Motor neuron (in vitro differentiated cells): Measurements from ENCODE around the gene PARVG. TPM values are rescaled to one million over a fixed set of nuclear protein-coding genes. Genes with fewer than 3 reads are reported as not detected.
A peak's percentile ranks its signal among the peaks of the same experiment; 100 is the strongest.

Experiments used
- ATAC-seq, 8 experiments: fragments of 200-7000 bp; cut with Tn5 transposase; replicated peaks in 6 of 8; 2 replicates each; pipeline ENCODE4 v1.8.0; 2021; ENCODE audit warnings: mild to moderate bottlenecking in 8 of 8, moderate library complexity in 8 of 8
- H3K27ac ChIP-seq, 2 donors: fragments of 250-450 bp; sonication (Bioruptor Pico); 2 replicates each; pipeline ENCODE4 v1.9.0; 2021; ENCODE audit warnings: antibody characterized with exemption in 2 of 2, mild to moderate bottlenecking in 2 of 2, moderate library complexity in 1 of 2
- H3K4me1 ChIP-seq, 2 donors: fragments of 250-450 bp; sonication (Bioruptor Pico); replicated peaks in 1 of 2; 2 replicates each; pipeline ENCODE4 v1.6.1; 2021; ENCODE audit warnings: antibody characterized with exemption in 2 of 2, mild to moderate bottlenecking in 2 of 2, moderate library complexity in 1 of 2
- H3K4me3 ChIP-seq, 5 donors: fragments of 250-450 bp; sonication (Bioruptor Pico); 2 replicates each; pipeline ENCODE4 v1.9.0; 2021; ENCODE audit warnings: antibody characterized with exemption in 5 of 5, mild to moderate bottlenecking in 5 of 5, moderate library complexity in 4 of 5
- WGBS, 10 experiments: fragments of 450-650 bp; shearing (Covaris generic); methylation state at CpG; one replicate each; pipeline ENCODE4 v1.0.0; 2022; 5-methylcytosine and 5-hydroxymethylcytosine counted together
- in situ Hi-C, 9 experiments: fragments of 400-800 bp; cut with MboI; loops; one replicate each; pipeline ENCODE4 v1.15.0; 2021; ENCODE audit warnings: low sequenced_read_pairs in 9 of 9, low pct_unique_long_range_greater_than_20kb in 2 of 9; ENCODE audit not compliant: unreplicated experiment in 9 of 9
- total RNA-seq, 8 experiments: library from RNA; unstranded; fragments of 300-600 nt; gene quantifications; 2 replicates each; pipeline versions ENCODE4 v1.2.3 to v1.2.4, GENCODE V29; 2022

PARVG gene
- total RNA-seq, 8 experiments from 2014 or later: 0.05 to 3.0 (median 0.33) TPM

GRCh38 chr22:44213489-44214043 is 32.8 kb downstream of the PARVG start:
- no peak overlapping the region for H3K27ac ChIP-seq
- WGBS, 10 experiments: 44 to 100% (median 84%) methylated on average over 1 to 3 of the region's 3 CpGs; no CpG with 5 or more reads in 1 of the 10 experiments
- no peak overlapping the region for H3K4me3 ChIP-seq
- in situ Hi-C loops: no loop called here
- no peak for ATAC-seq
- no peaks in the 10 kb centered on the region for H3K4me1 ChIP-seq

- 70 to 75% (median 71%) methylated on average over 1 to 3 of the region's 3 CpGs; no CpG with 5 or more reads in 7 of the 10 experiments for WGBS, 10 experiments
- Histone ChIP-seq H3K4me1 (no peaks in the 10 kb centered on the region), H3K27ac (no peak overlapping the region), H3K4me3 (no peak overlapping the region)
- in situ Hi-C loops: no loop called here
- no peak for ATAC-seq
Measured at GRCh38 chr22:44214187-44214586, 33.5 kb downstream of the PARVG start.

- WGBS, 10 experiments: 0 to 100% (median 71%) methylated on average over 1 to 5 of the region's 6 CpGs
- no peak overlapping the region for H3K27ac ChIP-seq
- H3K4me3 ChIP-seq: no peak overlapping the region
- no peak for ATAC-seq
- H3K4me1 ChIP-seq: no peaks in the 10 kb centered on the region
- in situ Hi-C loops: no loop called here
Measured at GRCh38 chr22:44214764-44215163, 34.0 kb downstream of the PARVG start.

GRCh38 chr22:44215287-44215686 is 34.6 kb downstream of the PARVG start:
- Histone ChIP-seq H3K4me3 (no peak overlapping the region), H3K4me1 (no peaks in the 10 kb centered on the region), H3K27ac (no peak overlapping the region)
- in situ Hi-C loops: no loop called here
- ATAC-seq: no peak
- 42 to 100% (median 82%) methylated on average over 1 to 4 of the region's 4 CpGs for WGBS, 10 experiments

GRCh38 chr22:44217346-44217745 is 36.6 kb downstream of the PARVG start:
- Histone ChIP-seq H3K4me1 (no peaks in the 10 kb centered on the region), H3K27ac (no peak overlapping the region), H3K4me3 (no peak overlapping the region)
- ATAC-seq: no peak
- in situ Hi-C loops: no loop called here
- 60 to 89% (median 85%) methylated on average over 1 to 6 of the region's 7 CpGs; no CpG with 5 or more reads in 3 of the 10 experiments for WGBS, 10 experiments

- no peaks in the 10 kb centered on the region for H3K4me1 ChIP-seq
- no peak for ATAC-seq
- WGBS, 10 experiments: 69 to 100% (median 80%) methylated on average over 1 to 4 of the region's 6 CpGs; no CpG with 5 or more reads in 6 of the 10 experiments
- H3K4me3 ChIP-seq: no peak overlapping the region
- in situ Hi-C loops: no loop called here
- no peak overlapping the region for H3K27ac ChIP-seq
Measured at GRCh38 chr22:44218071-44218470, 37.3 kb downstream of the PARVG start.

GRCh38 chr22:44219101-44219870 is 38.6 kb downstream of the PARVG start:
- in situ Hi-C loops: no loop called here
- WGBS, 10 experiments: 55 to 100% (median 86%) methylated on average over 1 to 6 of the region's 21 CpGs; no CpG with 5 or more reads in 5 of the 10 experiments
- Histone ChIP-seq H3K27ac (no peak overlapping the region), H3K4me1 (peaks cover 0 to 3% of the 10 kb centered on the region in 2 donors), H3K4me3 (no peak overlapping the region)
- ATAC-seq: no peak

- 0 to 100% (median 83%) methylated on average over 1 to 10 of the region's 23 CpGs; no CpG with 5 or more reads in 3 of the 10 experiments for WGBS, 10 experiments
- Histone ChIP-seq H3K27ac (no peak overlapping the region), H3K4me3 (no peak overlapping the region), H3K4me1 (peaks cover 0 to 3% of the 10 kb centered on the region in 2 donors)
- ATAC-seq: no peak
- in situ Hi-C loops: no loop called here
Measured at GRCh38 chr22:44220727-44221680, 40.3 kb downstream of the PARVG start.

GRCh38 chr22:44221710-44222475 is 41.2 kb downstream of the PARVG start:
- Histone ChIP-seq H3K4me3 (no peak overlapping the region), H3K27ac (no peak overlapping the region), H3K4me1 (peaks cover 0 to 3% of the 10 kb centered on the region in 2 donors)
- WGBS, 10 experiments: 20 to 93% (median 53%) methylated on average over 1 to 6 of the region's 11 CpGs; no CpG with 5 or more reads in 4 of the 10 experiments
- no peak for ATAC-seq
- in situ Hi-C loops: no loop called here

GRCh38 chr22:44224166-44224565 is 43.4 kb downstream of the PARVG start:
- Histone ChIP-seq H3K27ac (no peak overlapping the region), H3K4me1 (peaks cover 0 to 3% of the 10 kb centered on the region in 2 donors), H3K4me3 (no peak overlapping the region)
- 0 to 74% (median 35%) methylated on average over 2 to 7 of the region's 12 CpGs; no CpG with 5 or more reads in 6 of the 10 experiments for WGBS, 10 experiments
- peak in 5 of 8 experiments; percentile 35 to 65 (median 41) for ATAC-seq
- in situ Hi-C loops: no loop called here

- Histone ChIP-seq H3K4me3 (no peak overlapping the region), H3K4me1 (peaks cover 0 to 3% of the 10 kb centered on the region in 2 donors), H3K27ac (no peak overlapping the region)
- in situ Hi-C loops: no loop called here
- no peak for ATAC-seq
- WGBS, 10 experiments: 0 to 100% (median 69%) methylated on average over 1 to 8 of the region's 11 CpGs; no CpG with 5 or more reads in 2 of the 10 experiments
Measured at GRCh38 chr22:44225091-44225689, 44.5 kb downstream of the PARVG start.

GRCh38 chr22:44225812-44226211 is 45.1 kb downstream of the PARVG start:
- ATAC-seq: no peak
- WGBS, 10 experiments: 0 to 100% (median 63%) methylated on average over 1 to 7 of the region's 8 CpGs; no CpG with 5 or more reads in 3 of the 10 experiments
- Histone ChIP-seq H3K4me1 (peaks cover 0 to 3% of the 10 kb centered on the region in 2 donors), H3K27ac (no peak overlapping the region), H3K4me3 (no peak overlapping the region)
- in situ Hi-C loops: no loop called here
